GM12878 (cell line): ENCODE data around the gene HMCES. TPM values are rescaled to one million over a fixed set of nuclear protein-coding genes. Genes with fewer than 3 reads are reported as not detected.
A peak's percentile ranks its signal among the peaks of the same experiment; 100 is the strongest.

Source experiments
- ATAC-seq: fragments of 200-7000 bp; cut with Tn5 transposase; 3 replicates; pipeline ENCODE4 v1.9.1; 2020; ENCODE audit warnings: mild to moderate bottlenecking, moderate library complexity
- BruUV-seq: library from RNA; stranded (reverse); fragments of 400-500 nt; replicated peaks from 2 replicates; lab custom pipeline; 2021; lab: Mats Ljungman, UMichigan
- CTCF ChIA-PET: fragments of 300-600 bp; sonication (Branson Sonifier 250); formaldehyde crosslinking; extraction: SDS; loops from one replicate; lab custom pipeline; 2021; ENCODE audit warnings: inconsistent platforms; lab: Yijun Ruan, JAX
- POLR2A ChIA-PET: fragments of 350-600 bp; formaldehyde crosslinking; extraction: SDS; loops from one replicate; lab custom pipeline; 2021; ENCODE audit warnings: inconsistent platforms; lab: Charles Lee
- RAD21 ChIA-PET: fragments of 300-600 bp; sonication (Branson Sonifier 250); formaldehyde crosslinking; loops from one replicate; lab custom pipeline; 2023; ENCODE audit warnings: antibody characterized with exemption; ENCODE audit not compliant: unreplicated experiment; lab: Charles Lee
- SMC1A ChIA-PET: fragments of 300-600 bp; sonication (Branson Sonifier 250); formaldehyde crosslinking; loops from one replicate; lab custom pipeline; 2023; ENCODE audit not compliant: unreplicated experiment, uncharacterized antibody; lab: Charles Lee
- DNase-seq: peaks from one replicate; pipeline ENCODE4 v3.0.0-alpha.2; 2011; ENCODE audit warnings: low read depth, low spot score
- FAIRE-seq: peaks from 3 replicates; lab custom pipeline; 2011; peaks lifted over from hg19 to GRCh38; lab: Jason Lieb, UNC
- H2AFZ ChIP-seq: 2 replicates; pipeline ENCODE4 v1.6.0; 2011; ENCODE audit warnings: low read depth, low read length, control low read depth; ENCODE audit not compliant: control insufficient read depth
- H3K27ac ChIP-seq: 2 replicates; pipeline ENCODE4 v1.5.1; 2011; ENCODE audit warnings: control low read depth; ENCODE audit not compliant: control insufficient read depth, insufficient read depth
- H3K27me3 ChIP-seq, 2 experiments: replicated peaks in 1 of 2; 2 replicates each; pipeline versions ENCODE4 v1.6.0 to v1.6.1; 2011; ENCODE audit warnings: low read length in 1 of 2; ENCODE audit not compliant: control insufficient read depth in 2 of 2, insufficient read depth in 2 of 2
- H3K36me3 ChIP-seq, 2 experiments: 2 replicates each; pipeline ENCODE4 v1.5.1; 2011; ENCODE audit warnings: low read length in 1 of 2; ENCODE audit not compliant: control insufficient read depth in 2 of 2, insufficient read depth in 2 of 2
- H3K4me1 ChIP-seq: 2 replicates; pipeline ENCODE4 v1.6.1; 2011; ENCODE audit warnings: mild to moderate bottlenecking, low read length, moderate library complexity, mixed read lengths; ENCODE audit not compliant: control insufficient read depth, insufficient read depth
- H3K4me2 ChIP-seq: 2 replicates; pipeline ENCODE4 v1.6.0; 2011; ENCODE audit warnings: control low read depth; ENCODE audit not compliant: control insufficient read depth, insufficient read depth
- H3K4me3 ChIP-seq: fragments of 200-600 bp; sonication (generic); 2 replicates; pipeline ENCODE4 v1.5.1; 2016
- H3K79me2 ChIP-seq: 2 replicates; pipeline ENCODE4 v1.6.0; 2011; ENCODE audit warnings: low read length; ENCODE audit not compliant: control insufficient read depth, insufficient read depth
- H3K9ac ChIP-seq: 2 replicates; pipeline ENCODE4 v1.8.0; 2011; ENCODE audit warnings: low read length, control low read depth, mixed read lengths; ENCODE audit not compliant: control insufficient read depth, insufficient read depth
- H3K9me3 ChIP-seq: replicated peaks from 3 replicates; pipeline ENCODE4 v1.5.1; 2011; ENCODE audit warnings: mild to moderate bottlenecking, low read length; ENCODE audit not compliant: control insufficient read depth, insufficient read depth
- H4K20me1 ChIP-seq: 2 replicates; pipeline ENCODE4 v1.6.0; 2011; ENCODE audit not compliant: control insufficient read depth, insufficient read depth
- BRCA1 ChIP-seq: IDR thresholded peaks from 2 replicates; pipeline ENCODE4 v1.6.1; 2011; ENCODE audit warnings: low read depth, low read length, improper control_type of control experiment
- HDGF ChIP-seq: fragments of 450-650 bp; IDR thresholded peaks from 2 replicates; pipeline ENCODE4 v1.6.1; 2016; ENCODE audit warnings: antibody characterized with exemption
- IKZF1 ChIP-seq: fragments of 450-650 bp; conservative IDR thresholded peaks from 2 replicates; pipeline ENCODE4 v1.6.1; 2017; ENCODE audit warnings: antibody characterized with exemption, mild to moderate bottlenecking
- WRNIP1 ChIP-seq: IDR thresholded peaks from 2 replicates; pipeline ENCODE4 v1.6.1; 2011; ENCODE audit warnings: low read depth, low read length, improper control_type of control experiment, borderline replicate concordance
- ZNF207 ChIP-seq: fragments of 450-650 bp; IDR thresholded peaks from 2 replicates; pipeline ENCODE4 v1.6.1; 2014; ENCODE audit warnings: antibody characterized with exemption, mild to moderate bottlenecking, borderline replicate concordance
- WGBS: methylation state at CpG from one replicate; pipeline ENCODE4 v1.1.6; 2016; ENCODE audit warnings: low lambda C conversion rate; ENCODE audit not compliant: insufficient replicate concordance, insufficient coverage; ENCODE audit errors: missing lambda C conversion rate; 5-methylcytosine and 5-hydroxymethylcytosine counted together
- in situ Hi-C: fragments of 300-500 bp; cut with MboI; formaldehyde crosslinking; loops from 9 replicates; pipeline ENCODE4 v1.14.3; 2018; ENCODE audit warnings: mixed read lengths
- intact Hi-C: fragments of 100-400 bp; cut with micrococcal nuclease; formaldehyde crosslinking; loops from one replicate; pipeline ENCODE4 v1.14.2; 2022; ENCODE audit not compliant: unreplicated experiment
- polyA plus RNA-seq, 11 experiments: library from polyadenylated mRNA; depleted of rRNA in 4 of 11; unstranded in 6 of 11; stranded (reverse) in 5 of 11; fragments of >200 nt; fragmentation: Nextera tagmentation in 4 of 11; fragmentation: Illumina TruSeq in 1 of 11; extraction: Ambion mirVana in 4 of 11; extraction: Trizol in 1 of 11; gene quantifications; 1 replicate in 1 of 11; 2 replicates in 10 of 11; pipeline versions ENCODE4 v1.2.1 to v1.2.3, GENCODE V29; 2011 to 2016; ENCODE audit warnings: inconsistent platforms in 2 of 11, missing spikeins in 2 of 11, low read depth in 1 of 11
- total RNA-seq, 4 experiments: library from RNA; depleted of rRNA in 3 of 4; stranded (reverse); fragments of >200 nt in 3 of 4; fragmentation: Illumina TruSeq in 1 of 4; extraction: Trizol in 1 of 4; gene quantifications; 2 replicates each; pipeline versions ENCODE4 v1.2.1 to v1.2.3, GENCODE V29; 2013 to 2021
- TF ChIP-seq, protein P1 (sequence below): fragments of 450-650 bp; IDR thresholded peaks from 2 replicates; pipeline ENCODE4 v1.6.1; 2017; ENCODE audit warnings: antibody characterized with exemption, mild to moderate bottlenecking, moderate library complexity
- TF ChIP-seq, protein P2 (sequence below): fragments of 450-650 bp; IDR thresholded peaks from 2 replicates; pipeline ENCODE4 v1.6.1; 2017; ENCODE audit warnings: mild to moderate bottlenecking, moderate library complexity

HMCES gene
- total and polyA plus RNA-seq, 10 of the 15 experiments (the other 5 are each of a cell fraction or from before 2014, with no cell fraction given) = 12.4 to 49.8 (median 27.0) TPM

DNA sequence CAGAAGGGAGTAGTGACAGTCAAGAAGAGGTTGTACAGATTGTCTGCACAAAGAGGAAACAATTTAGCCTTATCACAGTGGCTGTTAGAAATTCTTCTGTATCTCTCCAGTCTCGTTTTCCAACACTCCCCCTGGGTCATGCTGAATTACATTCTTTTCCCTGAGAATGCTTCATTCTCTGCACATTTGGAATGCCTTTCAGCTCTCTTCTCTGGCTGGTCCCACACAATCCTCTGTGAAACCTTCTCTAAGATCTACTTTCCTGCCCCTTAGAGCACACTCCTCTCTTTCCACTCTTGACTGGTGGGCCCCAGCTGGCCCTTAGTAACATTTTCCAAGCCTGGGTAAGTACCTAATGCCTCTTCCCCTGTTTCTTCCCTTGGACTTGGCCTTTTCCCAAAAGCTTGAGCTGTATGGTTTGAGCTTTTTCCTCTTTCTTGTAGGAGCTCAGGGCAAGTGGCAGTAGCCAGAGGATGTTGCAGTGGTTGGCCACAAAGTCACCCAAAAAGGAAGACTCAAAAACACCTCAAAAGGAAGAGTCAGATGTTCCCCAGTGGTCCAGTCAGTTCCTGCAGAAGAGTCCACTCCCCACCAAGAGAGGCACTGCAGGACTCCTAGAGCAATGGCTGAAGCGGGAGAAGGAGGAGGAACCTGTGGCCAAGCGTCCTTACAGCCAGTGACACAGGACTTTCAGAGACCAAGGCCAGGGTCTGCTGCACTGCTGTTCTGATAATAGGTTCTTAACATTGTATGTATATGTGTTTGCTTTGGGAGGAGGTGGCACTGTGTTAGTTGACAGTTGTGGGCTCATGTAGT is 25.7 kb downstream of the HMCES start:
- FAIRE-seq (no peak), DNase-seq (no peak), ATAC-seq (no peak)
- Histone ChIP-seq H4K20me1 (no peaks in the 10 kb centered on the region), H3K36me3 (peaks cover 6% of the 10 kb centered on the region in 2 experiments; a peak in 3 of 4 replicates), H3K4me3 (no peak overlapping the region), H2AFZ (no peak overlapping the region), H3K9me3 (no peaks in the 10 kb centered on the region), H3K27ac (no peak overlapping the region), H3K79me2 (no peaks in the 10 kb centered on the region), H3K9ac (no peak overlapping the region), H3K4me2 (no peak overlapping the region), H3K4me1 (peaks cover 8% of the 10 kb centered on the region), H3K27me3 (no peaks in the 10 kb centered on the region)
- ChIA-PET POLR2A (interaction anchor here (0.5 to 2.3 kb wide), 3 partner anchors 12 to 30 kb away, joined by 3 to 14 read pairs (median 3); a partner anchor contains a TSS), CTCF (interaction anchor here (1.0 to 1.9 kb wide), 4 partner anchors 9 to 24 kb away, joined by 3 to 8 read pairs (median 3); a partner anchor contains a TSS), SMC1A (interaction anchor here (0.9 to 1.9 kb wide), 3 partner anchors 12 to 31 kb away, joined by 3 to 8 read pairs (median 5); a partner anchor contains a TSS), RAD21 (no interaction called here)
- no peak for TF ChIP-seq IKZF1
- no peak for TF ChIP-seq BRCA1
- no peak for TF ChIP-seq ZNF207
- TF ChIP-seq, protein P1, sequence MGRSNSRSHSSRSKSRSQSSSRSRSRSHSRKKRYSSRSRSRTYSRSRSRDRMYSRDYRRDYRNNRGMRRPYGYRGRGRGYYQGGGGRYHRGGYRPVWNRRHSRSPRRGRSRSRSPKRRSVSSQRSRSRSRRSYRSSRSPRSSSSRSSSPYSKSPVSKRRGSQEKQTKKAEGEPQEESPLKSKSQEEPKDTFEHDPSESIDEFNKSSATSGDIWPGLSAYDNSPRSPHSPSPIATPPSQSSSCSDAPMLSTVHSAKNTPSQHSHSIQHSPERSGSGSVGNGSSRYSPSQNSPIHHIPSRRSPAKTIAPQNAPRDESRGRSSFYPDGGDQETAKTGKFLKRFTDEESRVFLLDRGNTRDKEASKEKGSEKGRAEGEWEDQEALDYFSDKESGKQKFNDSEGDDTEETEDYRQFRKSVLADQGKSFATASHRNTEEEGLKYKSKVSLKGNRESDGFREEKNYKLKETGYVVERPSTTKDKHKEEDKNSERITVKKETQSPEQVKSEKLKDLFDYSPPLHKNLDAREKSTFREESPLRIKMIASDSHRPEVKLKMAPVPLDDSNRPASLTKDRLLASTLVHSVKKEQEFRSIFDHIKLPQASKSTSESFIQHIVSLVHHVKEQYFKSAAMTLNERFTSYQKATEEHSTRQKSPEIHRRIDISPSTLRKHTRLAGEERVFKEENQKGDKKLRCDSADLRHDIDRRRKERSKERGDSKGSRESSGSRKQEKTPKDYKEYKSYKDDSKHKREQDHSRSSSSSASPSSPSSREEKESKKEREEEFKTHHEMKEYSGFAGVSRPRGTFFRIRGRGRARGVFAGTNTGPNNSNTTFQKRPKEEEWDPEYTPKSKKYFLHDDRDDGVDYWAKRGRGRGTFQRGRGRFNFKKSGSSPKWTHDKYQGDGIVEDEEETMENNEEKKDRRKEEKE = no peak
- TF ChIP-seq WRNIP1 = no peak
- TF ChIP-seq, protein P2, sequence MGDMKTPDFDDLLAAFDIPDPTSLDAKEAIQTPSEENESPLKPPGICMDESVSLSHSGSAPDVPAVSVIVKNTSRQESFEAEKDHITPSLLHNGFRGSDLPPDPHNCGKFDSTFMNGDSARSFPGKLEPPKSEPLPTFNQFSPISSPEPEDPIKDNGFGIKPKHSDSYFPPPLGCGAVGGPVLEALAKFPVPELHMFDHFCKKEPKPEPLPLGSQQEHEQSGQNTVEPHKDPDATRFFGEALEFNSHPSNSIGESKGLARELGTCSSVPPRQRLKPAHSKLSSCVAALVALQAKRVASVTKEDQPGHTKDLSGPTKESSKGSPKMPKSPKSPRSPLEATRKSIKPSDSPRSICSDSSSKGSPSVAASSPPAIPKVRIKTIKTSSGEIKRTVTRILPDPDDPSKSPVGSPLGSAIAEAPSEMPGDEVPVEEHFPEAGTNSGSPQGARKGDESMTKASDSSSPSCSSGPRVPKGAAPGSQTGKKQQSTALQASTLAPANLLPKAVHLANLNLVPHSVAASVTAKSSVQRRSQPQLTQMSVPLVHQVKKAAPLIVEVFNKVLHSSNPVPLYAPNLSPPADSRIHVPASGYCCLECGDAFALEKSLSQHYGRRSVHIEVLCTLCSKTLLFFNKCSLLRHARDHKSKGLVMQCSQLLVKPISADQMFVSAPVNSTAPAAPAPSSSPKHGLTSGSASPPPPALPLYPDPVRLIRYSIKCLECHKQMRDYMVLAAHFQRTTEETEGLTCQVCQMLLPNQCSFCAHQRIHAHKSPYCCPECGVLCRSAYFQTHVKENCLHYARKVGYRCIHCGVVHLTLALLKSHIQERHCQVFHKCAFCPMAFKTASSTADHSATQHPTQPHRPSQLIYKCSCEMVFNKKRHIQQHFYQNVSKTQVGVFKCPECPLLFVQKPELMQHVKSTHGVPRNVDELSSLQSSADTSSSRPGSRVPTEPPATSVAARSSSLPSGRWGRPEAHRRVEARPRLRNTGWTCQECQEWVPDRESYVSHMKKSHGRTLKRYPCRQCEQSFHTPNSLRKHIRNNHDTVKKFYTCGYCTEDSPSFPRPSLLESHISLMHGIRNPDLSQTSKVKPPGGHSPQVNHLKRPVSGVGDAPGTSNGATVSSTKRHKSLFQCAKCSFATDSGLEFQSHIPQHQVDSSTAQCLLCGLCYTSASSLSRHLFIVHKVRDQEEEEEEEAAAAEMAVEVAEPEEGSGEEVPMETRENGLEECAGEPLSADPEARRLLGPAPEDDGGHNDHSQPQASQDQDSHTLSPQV = no peak
- no peak for TF ChIP-seq HDGF
- WGBS = 64% methylated on average over 3 of the region's 3 CpGs
- in situ Hi-C loops (no loop called here), intact Hi-C loops (no loop called here)
- BruUV-seq = TSS peak; percentile 57
